ENCODE measurements around the gene NEURL2.

The NEURL2 gene

GRCh38 chr20:45873409-45874103 lies 17.5 kb downstream of the NEURL2 start:
- no peak for DNase-seq (ENCODE audit: low spot score)

GRCh38 chr20:45872626-45873025 lies 18.4 kb downstream of the NEURL2 start:
- DNase-seq (ENCODE audit: low spot score): no peak

- DNase-seq (ENCODE audit: low spot score): no peak
These were observed 23.2 kb downstream of the NEURL2 start for GRCh38 chr20:45867819-45868176.

- no peak for DNase-seq (ENCODE audit: low spot score)
These were observed 23.7 kb downstream of the NEURL2 start for GRCh38 chr20:45867136-45867818.

GRCh38 chr20:45866454-45866853 lies 24.6 kb downstream of the NEURL2 start:
- no peak for DNase-seq (ENCODE audit: low spot score)

GRCh38 chr20:45863543-45864470 lies 27.2 kb downstream of the NEURL2 start:
- no peak for DNase-seq (ENCODE audit: low spot score)

- peak; percentile 80 for DNase-seq (ENCODE audit: low spot score)
These were observed 29.6 kb downstream of the NEURL2 start for GRCh38 chr20:45861221-45862075.

- no peak for DNase-seq (ENCODE audit: low spot score)
These were observed 30.3 kb downstream of the NEURL2 start for GRCh38 chr20:45860560-45861220.

GRCh38 chr20:45859916-45860315 lies 31.1 kb downstream of the NEURL2 start:
- no peak for DNase-seq (ENCODE audit: low spot score)

- DNase-seq (ENCODE audit: low spot score): no peak
These were observed 33.2 kb downstream of the NEURL2 start for GRCh38 chr20:45857882-45858216.

- peak; percentile 99 for DNase-seq (ENCODE audit: low spot score)
These were observed 33.7 kb downstream of the NEURL2 start, which contains the start of the genes ACOT8 and ZSWIM3 for GRCh38 chr20:45857114-45857881. TSS of gene ACOT8 (minus strand) at chr20:45857392. CDS start at chr20:45857315, 77 bp downstream. TSS of gene ZSWIM3 (plus strand) at chr20:45857614. CDS start at chr20:45857826, 212 bp downstream.

GRCh38 chr20:45853484-45853883 lies 37.5 kb downstream of the NEURL2 start:
- no peak for DNase-seq (ENCODE audit: low spot score)

- DNase-seq (ENCODE audit: low spot score): peak; percentile 26
These were observed 38.7 kb downstream of the NEURL2 start for GRCh38 chr20:45852326-45852725.

- DNase-seq (ENCODE audit: low spot score): no peak
These were observed 39.5 kb downstream of the NEURL2 start for GRCh38 chr20:45851501-45851900.

- peak; percentile 86 for DNase-seq (ENCODE audit: low spot score)
These were observed 40.1 kb downstream of the NEURL2 start for GRCh38 chr20:45850926-45851325.

GRCh38 chr20:45850238-45850637 lies 40.8 kb downstream of the NEURL2 start:
- no peak for DNase-seq (ENCODE audit: low spot score)

GRCh38 chr20:45848969-45849582 lies 41.9 kb downstream of the NEURL2 start:
- DNase-seq (ENCODE audit: low spot score): no peak

GRCh38 chr20:45848421-45848820 lies 42.6 kb downstream of the NEURL2 start:
- no peak for DNase-seq (ENCODE audit: low spot score)

- no peak for DNase-seq (ENCODE audit: low spot score)
These were observed 45.6 kb downstream of the NEURL2 start for GRCh38 chr20:45845452-45845851.

GRCh38 chr20:45843506-45843905 lies 47.5 kb downstream of the NEURL2 start:
- DNase-seq (ENCODE audit: low spot score): no peak

Data from hematopoietic multipotent progenitor cell treated with erythropoietin and hydrocortisone succinate and interleukin-3 and kit ligand, for 17 days (in vitro differentiated cells).